Loucy (cell line): ENCODE results near the gene KRT2.

Experiments used
- CTCF ChIP-seq: fragments of 200-600 bp; sonication (generic); conservative IDR thresholded peaks from 2 replicates; pipeline ENCODE4 v1.5.1; 2014; ENCODE audit warnings: mild to moderate bottlenecking, antibody characterized with exemption, low read length
- EZH2phosphoT487 ChIP-seq: fragments of 200-600 bp; IDR thresholded peaks from 2 replicates; pipeline ENCODE4 v1.6.1; 2018; ENCODE audit warnings: antibody characterized with exemption, mild to moderate bottlenecking, moderate library complexity, borderline replicate concordance

- TF ChIP-seq CTCF = no peak
- TF ChIP-seq EZH2phosphoT487 = no peak
Measured at GRCh38 chr12:52675301-52675701, 23.3 kb upstream of the KRT2 start.
